H9 (cell line): ENCODE measurements around the gene ZFP36. TPM values are rescaled to one million over a fixed set of nuclear protein-coding genes. Genes with fewer than 3 reads are reported as not detected.

Experiments used
- DNase-seq: peaks from one replicate; pipeline ENCODE4 v3.0.0-alpha.2; 2017
- H2AFZ ChIP-seq: one replicate; pipeline ENCODE4 v1.6.1; 2013; ENCODE audit warnings: mild to moderate bottlenecking, low read length, control low read depth, moderate library complexity
- H2AK5ac ChIP-seq: 2 replicates; pipeline ENCODE4 v1.6.1; 2013; ENCODE audit warnings: low read length, control low read depth, mixed read lengths; ENCODE audit not compliant: insufficient read length
- H2BK120ac ChIP-seq: one replicate; pipeline ENCODE4 v1.6.1; 2013; ENCODE audit warnings: low read depth, mild to moderate bottlenecking, low read length, control low read depth, inconsistent platforms; ENCODE audit not compliant: poor library complexity, severe bottlenecking
- H2BK12ac ChIP-seq: 2 replicates; pipeline ENCODE4 v1.6.1; 2013; ENCODE audit warnings: low read length, control low read depth, mixed read lengths, low read depth; ENCODE audit not compliant: insufficient read length
- H2BK15ac ChIP-seq: 2 replicates; pipeline ENCODE4 v1.6.1; 2013; ENCODE audit warnings: low read depth, low read length, control low read depth
- H2BK20ac ChIP-seq: one replicate; pipeline ENCODE4 v1.6.1; 2013; ENCODE audit warnings: low read depth, mild to moderate bottlenecking, low read length, control low read depth, inconsistent platforms; ENCODE audit not compliant: poor library complexity, severe bottlenecking
- H2BK5ac ChIP-seq: 2 replicates; pipeline ENCODE4 v1.6.1; 2013; ENCODE audit warnings: low read length, control low read depth, mixed read lengths; ENCODE audit not compliant: insufficient read length
- H3K14ac ChIP-seq: 2 replicates; pipeline ENCODE4 v1.6.1; 2013; ENCODE audit warnings: low read length, control low read depth; ENCODE audit not compliant: insufficient read depth
- H3K18ac ChIP-seq: 2 replicates; pipeline ENCODE4 v1.6.1; 2013; ENCODE audit warnings: low read depth, mild to moderate bottlenecking, mixed read lengths, low read length, control low read depth; ENCODE audit not compliant: insufficient read length
- H3K23ac ChIP-seq: 2 replicates; pipeline ENCODE4 v1.6.1; 2013; ENCODE audit warnings: low read length, control low read depth, mixed read lengths, low read depth; ENCODE audit not compliant: insufficient read length
- H3K23me2 ChIP-seq: 2 replicates; pipeline ENCODE4 v1.6.1; 2013; ENCODE audit warnings: low read depth, mild to moderate bottlenecking, mixed read lengths, low read length, control low read depth; ENCODE audit not compliant: insufficient read length, poor library complexity, severe bottlenecking
- H3K27ac ChIP-seq: 2 replicates; pipeline ENCODE4 v1.5.1; 2013; ENCODE audit warnings: low read length, control low read depth, mixed read lengths, low read depth; ENCODE audit not compliant: insufficient read length
- H3K27me3 ChIP-seq: 2 replicates; pipeline ENCODE4 v1.6.1; 2013; ENCODE audit warnings: low read length, control low read depth, inconsistent platforms; ENCODE audit not compliant: insufficient read depth
- H3K4ac ChIP-seq: 2 replicates; pipeline ENCODE4 v1.6.1; 2013; ENCODE audit warnings: low read depth, mild to moderate bottlenecking, control low read depth, inconsistent platforms, low read length, moderate library complexity
- H3K4me1 ChIP-seq: 2 replicates; pipeline ENCODE4 v1.6.1; 2013; ENCODE audit warnings: low read length, control low read depth, inconsistent platforms; ENCODE audit not compliant: insufficient read depth
- H3K4me2 ChIP-seq: 2 replicates; pipeline ENCODE4 v1.6.1; 2013; ENCODE audit warnings: low read length, control low read depth, mixed read lengths; ENCODE audit not compliant: insufficient read length, insufficient read depth
- H3K56ac ChIP-seq: 2 replicates; pipeline ENCODE4 v1.6.1; 2013; ENCODE audit warnings: low read depth, mild to moderate bottlenecking, mixed read lengths, low read length, control low read depth; ENCODE audit not compliant: insufficient read length
- H3K79me1 ChIP-seq: 2 replicates; pipeline ENCODE4 v1.6.1; 2013; ENCODE audit warnings: low read depth, mild to moderate bottlenecking, moderate library complexity, low read length, control low read depth, inconsistent platforms; ENCODE audit not compliant: insufficient read depth, poor library complexity, severe bottlenecking
- H3K79me2 ChIP-seq: 2 replicates; pipeline ENCODE4 v1.6.1; 2013; ENCODE audit warnings: low read length, control low read depth, inconsistent platforms; ENCODE audit not compliant: insufficient read depth
- H3K9ac ChIP-seq: 2 replicates; pipeline ENCODE4 v1.6.1; 2013; ENCODE audit warnings: low read length, control low read depth, mixed read lengths; ENCODE audit not compliant: insufficient read length; ENCODE audit errors: extremely low read depth
- H3K9me3 ChIP-seq: one replicate; pipeline ENCODE4 v1.6.1; 2013; ENCODE audit warnings: low read depth, low read length, inconsistent platforms; ENCODE audit not compliant: control insufficient read depth
- H3T11ph ChIP-seq: one replicate; pipeline ENCODE4 v1.6.1; 2013; ENCODE audit warnings: mild to moderate bottlenecking, low read length, control low read depth, inconsistent platforms
- H4K20me1 ChIP-seq: one replicate; pipeline ENCODE4 v1.6.1; 2013; ENCODE audit not compliant: control insufficient read depth, insufficient read length, insufficient read depth
- H4K5ac ChIP-seq: 2 replicates; pipeline ENCODE4 v1.6.1; 2013; ENCODE audit warnings: low read depth, mild to moderate bottlenecking, mixed read lengths, low read length, control low read depth; ENCODE audit not compliant: insufficient read length
- H4K8ac ChIP-seq: replicated peaks from 2 replicates; pipeline ENCODE4 v1.6.1; 2013; ENCODE audit warnings: low read length, control low read depth, mixed read lengths, low read depth; ENCODE audit not compliant: insufficient read length
- H4K91ac ChIP-seq: 2 replicates; pipeline ENCODE4 v1.6.1; 2013; ENCODE audit warnings: low read depth, mild to moderate bottlenecking, moderate library complexity, mixed read lengths, low read length, control low read depth; ENCODE audit not compliant: insufficient read length
- H3K27ac Mint-ChIP-seq, 3 experiments: 2 replicates in 2 of 3; 3 replicates in 1 of 3; pipeline ENCODE4 v1.8.0; 2020 to 2021; ENCODE audit warnings: mixed read lengths in 3 of 3, mild to moderate bottlenecking in 1 of 3, moderate library complexity in 1 of 3
- H3K27me3 Mint-ChIP-seq: 2 replicates; pipeline ENCODE4 v1.8.0; 2021; ENCODE audit warnings: low read depth, mild to moderate bottlenecking, moderate library complexity, mixed read lengths
- H3K36me3 Mint-ChIP-seq, 3 experiments: 2 replicates in 2 of 3; 3 replicates in 1 of 3; pipeline ENCODE4 v1.8.0; 2020 to 2021; ENCODE audit warnings: low read depth in 3 of 3, mixed read lengths in 3 of 3; ENCODE audit not compliant: insufficient read depth in 1 of 3
- H3K4me1 Mint-ChIP-seq, 2 experiments: 2 replicates each; pipeline ENCODE4 v1.8.0; 2020; ENCODE audit warnings: mixed read lengths in 2 of 2
- H3K4me3 Mint-ChIP-seq, 2 experiments: 2 replicates in 1 of 2; 3 replicates in 1 of 2; pipeline ENCODE4 v1.8.0; 2020 to 2021; ENCODE audit warnings: mild to moderate bottlenecking in 2 of 2, mixed read lengths in 2 of 2, moderate library complexity in 1 of 2
- H3K9me3 Mint-ChIP-seq, 2 experiments: 2 replicates in 1 of 2; 3 replicates in 1 of 2; pipeline ENCODE4 v1.8.0; 2020; ENCODE audit warnings: mild to moderate bottlenecking in 2 of 2, mixed read lengths in 2 of 2, moderate library complexity in 1 of 2
- CTCF ChIP-seq: fragments of 200-600 bp; sonication (generic); conservative IDR thresholded peaks from 3 replicates; pipeline ENCODE4 v1.8.0; 2021; ENCODE audit warnings: antibody characterized with exemption, mild to moderate bottlenecking
- WGBS: extraction: QIAGEN DNeasy Blood & Tissue Kit; methylation state at CpG from one replicate; pipeline ENCODE4 v1.1.7; 2013; ENCODE audit warnings: missing lambda C conversion rate, low lambda C conversion rate, mixed read lengths; ENCODE audit not compliant: insufficient read length; ENCODE audit errors: extremely low coverage; 5-methylcytosine and 5-hydroxymethylcytosine counted together
- total RNA-seq: library from RNA; stranded (reverse); gene quantifications from 2 replicates; pipeline ENCODE4 v1.2.1, GENCODE V29; 2021

The ZFP36 gene
- total RNA-seq, 1 experiment from 2014 or later: 14.6 TPM

- no peak overlapping the region for H4K5ac ChIP-seq
- peaks cover 7% of the 10 kb centered on the region for H3K23me2 ChIP-seq
- peaks cover 13 to 21% of the 10 kb centered on the region in 2 experiments for H3K4me1 Mint-ChIP-seq
- H2BK12ac ChIP-seq: no peak overlapping the region
- no peaks in the 10 kb centered on the region for H3K27me3 Mint-ChIP-seq
- H3K79me1 ChIP-seq: peaks cover 6% of the 10 kb centered on the region
- H4K8ac ChIP-seq: no peak overlapping the region
- H3K4me3 Mint-ChIP-seq: no peak overlapping the region
- H3K4me2 ChIP-seq: no peak overlapping the region
- H3K14ac ChIP-seq: no peak overlapping the region
- H3K27me3 ChIP-seq: no peaks in the 10 kb centered on the region
- H4K20me1 ChIP-seq: no peaks in the 10 kb centered on the region
- H2AK5ac ChIP-seq: no peak overlapping the region
- WGBS: no CpG with 5 or more reads among the region's 30 CpGs
- no peak for TF ChIP-seq CTCF
- H3K27ac Mint-ChIP-seq: peak overlapping the region in 1 of 3 experiments; percentile 41; a peak in 1 of 7 replicates
- no peak for DNase-seq
- H3K4me1 ChIP-seq: no peaks in the 10 kb centered on the region
- no peak overlapping the region for H3T11ph ChIP-seq
- H2BK15ac ChIP-seq: no peak overlapping the region
- no peak overlapping the region for H3K4ac ChIP-seq
- no peak overlapping the region for H3K23ac ChIP-seq
- no peak overlapping the region for H3K9ac ChIP-seq
- no peak overlapping the region for H2BK20ac ChIP-seq
- no peak overlapping the region for H3K18ac ChIP-seq
- peaks cover 22 to 79% (median 58%) of the 10 kb centered on the region in 3 experiments; a peak in 6 of 7 replicates for H3K36me3 Mint-ChIP-seq
- no peak overlapping the region for H4K91ac ChIP-seq
- no peak overlapping the region for H2BK5ac ChIP-seq
- peaks cover 6% of the 10 kb centered on the region; the same call in 1 of the 2 replicates for H3K79me2 ChIP-seq
- H2AFZ ChIP-seq: no peak overlapping the region
- no peak overlapping the region for H2BK120ac ChIP-seq
- H3K56ac ChIP-seq: no peak overlapping the region
- no peak overlapping the region for H3K27ac ChIP-seq
- H3K9me3 ChIP-seq: no peaks in the 10 kb centered on the region
- no peaks in the 10 kb centered on the region for H3K9me3 Mint-ChIP-seq
These were observed 11.0 kb downstream of the ZFP36 start for GRCh38 chr19:39417463-39418181.
